H1 (cell line): ENCODE results near the gene IL1R1. TPM values are rescaled to one million over a fixed set of nuclear protein-coding genes. Genes with fewer than 3 reads are reported as not detected.

Source experiments
- CBX5 ChIP-seq: fragments of 300-800, 300-1000 bp; sonication (generic); IDR thresholded peaks from 2 replicates; pipeline ENCODE4 v1.7.1; 2016; ENCODE audit warnings: antibody characterized with exemption, low read length, low read depth
- CHD7 ChIP-seq: fragments of 300-600 bp; sonication (generic); IDR thresholded peaks from 2 replicates; pipeline ENCODE4 v1.7.1; 2012; ENCODE audit warnings: low read length, moderate library complexity, mild to moderate bottlenecking, inconsistent platforms; ENCODE audit not compliant: insufficient replicate concordance
- E2F6 ChIP-seq: IDR thresholded peaks from 2 replicates; pipeline ENCODE4 v1.6.1; 2012; ENCODE audit warnings: inconsistent platforms
- RAD21 ChIP-seq, 2 experiments: IDR thresholded peaks in 1 of 2; conservative IDR thresholded peaks in 1 of 2; 2 replicates each; pipeline ENCODE4 v1.6.1; 2011; ENCODE audit warnings: low read depth in 2 of 2, low read length in 2 of 2, improper control_type of control experiment in 1 of 2, inconsistent platforms in 1 of 2, mild to moderate bottlenecking in 1 of 2, moderate library complexity in 1 of 2
- polyA plus RNA-seq, 7 experiments: library from polyadenylated mRNA; depleted of rRNA in 3 of 7; stranded (reverse) in 5 of 7; unstranded in 2 of 7; fragments of >200 nt in 5 of 7; fragments of 200-250 nt in 2 of 7; gene quantifications; 1 replicate in 5 of 7; 2 replicates in 1 of 7; 4 replicates in 1 of 7; pipeline versions ENCODE4 v1.2.1 to v1.2.3, GENCODE V29; 2011 to 2013; ENCODE audit warnings: missing spikeins in 2 of 7, mixed read lengths in 2 of 7
- total RNA-seq: library from RNA; stranded (reverse); fragmentation: NEBNext Ultra II Directional; extraction: Animal tissue kit (Norgen Biotek cat#: 25700); gene quantifications from 2 replicates; pipeline ENCODE4 v1.2.1, GENCODE V29; 2021

IL1R1 gene
- total and polyA plus RNA-seq, 2 of the 8 experiments (the other 6 are each of a cell fraction or from before 2014, with no cell fraction given), result 0.34 to 0.47 TPM

GRCh38 chr2:102131564-102131963 lies 11.0 kb upstream of the IL1R1 start (continued):
- TF ChIP-seq CHD7, result no peak
- no peak for TF ChIP-seq CBX5
- no peak for TF ChIP-seq E2F6
- no peak for TF ChIP-seq RAD21 (IDR thresholded peaks at IDR 0.05 in 1 of 2, conservative IDR thresholded peaks at IDR 0.05 in 1 of 2; ENCODE audit: low read depth in 2 of 2, low read length in 2 of 2)
